ENCODE data around the gene NOS1. TPM values are rescaled to one million over a fixed set of nuclear protein-coding genes. Genes with fewer than 3 reads are reported as not detected.

Gene NOS1
- total RNA-seq, 2 experiments from 2014 or later: not detected

DNA sequence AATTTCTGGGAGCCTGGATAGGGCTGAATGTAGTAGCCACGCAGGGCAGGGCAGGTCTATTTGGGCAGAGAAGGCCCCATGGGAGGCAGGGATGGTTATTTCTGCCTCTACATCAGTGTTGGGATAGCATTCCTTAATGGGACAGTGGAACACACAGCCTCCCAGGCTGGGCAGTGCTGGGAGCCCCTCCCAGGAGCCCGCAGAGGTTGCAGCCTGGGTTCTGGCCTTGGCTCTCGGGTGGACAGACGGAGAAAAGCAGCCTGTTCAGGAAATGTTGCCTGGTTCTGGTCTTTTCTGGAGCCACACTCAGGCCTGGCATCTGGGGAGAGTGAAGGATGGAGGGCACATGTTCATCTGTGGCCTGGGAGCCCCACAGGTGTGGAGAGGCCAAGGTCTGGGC lies 479 bp upstream of the NOS1 start:
- CTCF ChIA-PET: no interaction called here
- H3K36me3 Mint-ChIP-seq: no peaks in the 10 kb centered on the region
- H3K4me3 Mint-ChIP-seq: no peak overlapping the region
- H3K27ac Mint-ChIP-seq: no peak overlapping the region
- no peaks in the 10 kb centered on the region for H3K4me1 Mint-ChIP-seq (ENCODE audit: low read depth)
- H3K9me3 Mint-ChIP-seq: no peaks in the 10 kb centered on the region
- H3K27me3 Mint-ChIP-seq: peaks cover 30% of the 10 kb centered on the region
- no peak for DNase-seq
- intact Hi-C loops (cut with micrococcal nuclease): loop anchor here (10.0 kb wide), 1 partner anchor 127 kb away; no protein-coding TSS in a partner anchor
- POLR2A ChIA-PET: no interaction called here

DNA sequence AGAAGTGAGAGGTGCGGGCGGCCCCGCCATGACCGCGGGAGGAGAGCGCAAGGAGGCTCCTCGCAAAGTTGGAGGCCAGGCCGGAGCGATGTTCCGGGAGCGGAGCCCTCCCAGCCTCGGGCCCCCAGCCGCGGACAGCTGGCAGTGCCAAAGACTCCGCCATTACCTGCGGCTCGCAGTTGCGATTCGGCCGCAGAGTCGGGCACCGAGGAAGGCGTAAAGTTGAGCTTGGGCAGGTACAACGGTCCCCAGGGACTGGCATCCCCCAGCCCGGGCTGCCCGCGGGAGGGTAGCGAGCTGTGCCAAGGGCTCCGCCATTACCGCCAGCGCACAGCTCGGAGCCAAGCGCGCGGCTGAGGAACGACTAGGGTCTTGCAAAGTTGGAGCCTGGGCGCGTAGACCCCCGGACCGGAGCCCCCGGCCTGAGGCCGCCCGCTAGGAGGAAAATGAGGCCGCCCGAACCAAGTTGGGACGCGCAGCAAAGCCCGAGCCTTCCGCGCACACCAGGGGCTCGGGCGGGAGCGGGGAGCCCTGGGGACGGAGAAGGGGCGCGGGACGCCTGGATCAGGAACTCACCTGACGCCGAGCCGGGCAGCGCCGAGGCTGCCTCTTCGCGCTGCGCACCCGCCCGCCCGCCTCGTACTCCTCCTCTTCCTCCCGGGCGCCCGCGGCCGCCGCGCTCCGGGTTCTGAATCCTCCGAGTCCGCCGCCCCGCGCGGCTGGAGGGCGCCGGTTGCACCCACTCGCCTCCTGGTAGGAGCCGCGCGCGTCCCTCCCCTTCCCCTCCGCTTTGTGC lies 677 bp downstream of the NOS1 start:
- Mint-ChIP-seq H3K36me3 (no peaks in the 10 kb centered on the region), H3K27ac (no peak overlapping the region), H3K4me3 (no peak overlapping the region), H3K27me3 (peaks cover 30% of the 10 kb centered on the region), H3K4me1 (ENCODE audit: low read depth) (no peaks in the 10 kb centered on the region), H3K9me3 (no peaks in the 10 kb centered on the region)
- ChIA-PET POLR2A (no interaction called here), CTCF (no interaction called here)
- no peak for DNase-seq
- intact Hi-C loops (cut with micrococcal nuclease): loop anchor here (10.0 kb wide), 1 partner anchor 126 kb away; no protein-coding TSS in a partner anchor

DNA sequence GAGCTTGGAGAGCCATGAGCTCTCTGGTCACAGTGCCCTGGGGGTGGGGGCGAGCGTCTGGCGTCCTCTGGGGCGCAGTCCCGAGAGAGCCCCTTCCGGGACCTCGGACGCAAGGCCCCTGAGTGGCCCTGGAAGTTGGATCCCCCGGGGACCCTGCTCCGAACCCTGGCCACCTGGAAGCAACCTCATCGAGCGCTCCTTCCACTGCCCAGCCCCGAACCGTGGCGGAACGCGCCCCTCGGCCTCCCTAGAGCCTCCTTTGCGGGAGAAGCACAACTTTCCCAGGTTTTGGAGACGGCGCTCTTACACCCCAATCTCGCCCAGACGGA lies 1.2 kb downstream of the NOS1 start:
- no peaks in the 10 kb centered on the region for H3K36me3 Mint-ChIP-seq
- no peak for DNase-seq
- H3K4me1 Mint-ChIP-seq (ENCODE audit: low read depth): no peaks in the 10 kb centered on the region
- POLR2A ChIA-PET: no interaction called here
- H3K27ac Mint-ChIP-seq: no peak overlapping the region
- H3K4me3 Mint-ChIP-seq: no peak overlapping the region
- CTCF ChIA-PET: no interaction called here
- intact Hi-C loops (cut with micrococcal nuclease): loop anchor here (10.0 kb wide), 1 partner anchor 125 kb away; no protein-coding TSS in a partner anchor
- H3K9me3 Mint-ChIP-seq: no peaks in the 10 kb centered on the region
- H3K27me3 Mint-ChIP-seq: peaks cover 30% of the 10 kb centered on the region

DNA sequence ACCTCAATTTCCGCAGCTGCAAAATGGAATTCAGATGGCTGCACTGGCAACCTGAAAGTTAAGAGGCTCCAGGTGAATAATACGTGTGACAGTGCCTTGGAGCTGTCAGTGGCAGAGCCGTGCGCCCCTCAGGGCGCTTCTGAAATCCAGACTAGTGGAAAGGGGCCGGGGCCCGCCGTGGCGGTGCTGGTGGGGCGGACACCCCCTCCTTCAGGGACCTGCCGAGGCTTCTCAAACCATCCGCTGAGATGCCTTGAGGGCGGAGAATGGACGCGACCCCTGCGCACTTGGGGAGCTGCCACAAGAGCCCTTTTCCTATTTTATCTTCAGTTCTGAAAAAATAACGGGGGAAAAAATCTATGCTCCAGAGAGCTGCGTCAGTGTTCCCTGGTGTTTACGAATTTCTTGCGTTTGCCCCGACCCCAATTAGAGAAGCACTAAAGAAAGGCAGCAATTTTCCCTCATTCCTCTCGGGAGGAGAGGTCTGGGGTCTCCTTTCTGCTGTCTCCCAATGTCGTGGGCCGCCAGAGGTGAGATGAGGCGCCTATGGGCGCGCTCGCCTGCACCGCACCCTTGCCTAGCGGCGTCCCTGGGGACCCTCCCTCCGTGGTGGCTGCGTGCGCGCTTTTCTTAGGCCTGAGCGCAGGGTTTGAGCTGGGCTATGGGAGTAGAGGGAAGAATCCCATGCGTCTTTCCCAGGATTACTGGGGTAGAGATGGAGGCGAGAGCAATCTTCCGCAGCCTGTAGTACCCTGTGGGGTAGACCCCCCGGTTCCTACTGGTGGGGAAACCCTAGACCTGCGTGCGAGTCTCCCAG lies 2.2 kb downstream of the NOS1 start:
- H3K9me3 Mint-ChIP-seq: no peaks in the 10 kb centered on the region
- intact Hi-C loops (cut with micrococcal nuclease): no loop called here
- H3K36me3 Mint-ChIP-seq: no peaks in the 10 kb centered on the region
- no peak for DNase-seq
- H3K27ac Mint-ChIP-seq: no peak overlapping the region
- ChIA-PET CTCF (no interaction called here), POLR2A (no interaction called here)
- no peaks in the 10 kb centered on the region for H3K4me1 Mint-ChIP-seq (ENCODE audit: low read depth)
- H3K27me3 Mint-ChIP-seq: peaks cover 30% of the 10 kb centered on the region
- H3K4me3 Mint-ChIP-seq: no peak overlapping the region

DNA sequence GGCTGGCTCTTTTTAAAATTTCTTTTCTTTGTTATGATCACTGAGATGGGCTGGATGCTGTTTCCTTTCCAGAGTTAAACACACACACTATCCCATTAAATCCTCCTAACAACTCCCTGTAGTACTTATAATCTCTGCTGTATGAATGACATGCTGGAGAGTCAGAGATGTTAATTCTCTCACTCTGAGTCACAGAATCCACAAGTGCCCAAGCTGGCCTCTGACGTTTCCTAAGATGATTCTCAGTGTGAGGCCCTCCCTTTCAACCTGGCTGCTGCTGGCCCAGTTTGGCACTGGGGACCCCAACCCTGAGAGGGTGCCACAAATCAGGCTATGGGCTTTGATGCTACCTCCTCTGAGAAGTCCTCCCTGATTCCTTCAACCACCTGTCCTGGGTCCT lies 5.4 kb downstream of the NOS1 start:
- peaks cover 13% of the 10 kb centered on the region for H3K27me3 Mint-ChIP-seq
- H3K9me3 Mint-ChIP-seq: no peaks in the 10 kb centered on the region
- POLR2A ChIA-PET: no interaction called here
- DNase-seq: no peak
- H3K36me3 Mint-ChIP-seq: no peaks in the 10 kb centered on the region
- intact Hi-C loops (cut with micrococcal nuclease): no loop called here
- H3K27ac Mint-ChIP-seq: no peak overlapping the region
- H3K4me1 Mint-ChIP-seq (ENCODE audit: low read depth): no peaks in the 10 kb centered on the region
- CTCF ChIA-PET: no interaction called here
- H3K4me3 Mint-ChIP-seq: no peak overlapping the region

DNA sequence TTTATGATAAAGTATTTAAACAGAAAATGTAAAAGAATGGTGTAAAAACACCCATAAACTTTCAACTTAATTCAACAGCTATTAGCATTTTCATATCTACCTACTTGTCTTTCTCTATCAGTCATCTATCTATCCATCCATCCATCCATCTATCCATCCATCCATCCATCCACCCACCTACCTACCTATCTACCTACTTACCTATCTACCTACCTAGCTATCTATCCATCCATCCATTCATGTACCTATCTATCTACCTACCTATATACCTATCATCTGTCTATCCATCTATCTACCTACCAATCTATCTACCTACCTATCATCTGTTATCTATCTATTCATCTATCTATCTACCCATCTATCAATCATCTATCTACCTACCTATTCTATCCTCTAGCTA lies 8.5 kb downstream of the NOS1 start:
- Mint-ChIP-seq H3K36me3 (no peaks in the 10 kb centered on the region), H3K9me3 (no peaks in the 10 kb centered on the region), H3K4me3 (no peak overlapping the region), H3K27ac (no peak overlapping the region), H3K4me1 (ENCODE audit: low read depth) (no peaks in the 10 kb centered on the region), H3K27me3 (no peaks in the 10 kb centered on the region)
- ChIA-PET POLR2A (no interaction called here), CTCF (interaction anchor here (1.5 kb wide), 1 partner anchor 14 kb away, joined by 8 read pairs; no protein-coding TSS in a partner anchor)
- intact Hi-C loops (cut with micrococcal nuclease): no loop called here
- no peak for DNase-seq

DNA sequence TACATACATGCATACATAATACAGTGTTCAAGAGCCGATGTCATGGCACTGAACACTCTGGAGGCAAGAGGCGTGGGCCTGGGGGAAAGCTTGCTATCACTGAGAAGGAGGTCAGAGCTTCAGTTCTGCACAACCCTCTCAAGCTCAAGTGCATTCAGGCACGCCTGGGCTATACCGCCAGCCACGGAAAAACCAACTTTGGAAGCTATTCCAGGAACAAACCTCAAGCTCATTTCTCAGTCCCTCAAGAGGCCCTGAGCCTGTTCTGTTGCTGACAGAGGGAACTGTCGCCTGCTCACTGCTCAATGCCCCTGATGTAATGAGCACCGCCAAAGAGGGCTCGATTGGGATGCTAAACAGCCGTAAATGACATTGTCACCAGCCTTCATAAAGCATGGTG lies 9.2 kb downstream of the NOS1 start:
- H3K27me3 Mint-ChIP-seq: no peaks in the 10 kb centered on the region
- POLR2A ChIA-PET: no interaction called here
- CTCF ChIA-PET: interaction anchor here (1.5 kb wide), 1 partner anchor 15 kb away, joined by 8 read pairs; no protein-coding TSS in a partner anchor
- no peak overlapping the region for H3K4me3 Mint-ChIP-seq
- H3K4me1 Mint-ChIP-seq (ENCODE audit: low read depth): no peaks in the 10 kb centered on the region
- no peaks in the 10 kb centered on the region for H3K9me3 Mint-ChIP-seq
- DNase-seq: no peak
- no peak overlapping the region for H3K27ac Mint-ChIP-seq
- H3K36me3 Mint-ChIP-seq: no peaks in the 10 kb centered on the region
- intact Hi-C loops (cut with micrococcal nuclease): no loop called here

DNA sequence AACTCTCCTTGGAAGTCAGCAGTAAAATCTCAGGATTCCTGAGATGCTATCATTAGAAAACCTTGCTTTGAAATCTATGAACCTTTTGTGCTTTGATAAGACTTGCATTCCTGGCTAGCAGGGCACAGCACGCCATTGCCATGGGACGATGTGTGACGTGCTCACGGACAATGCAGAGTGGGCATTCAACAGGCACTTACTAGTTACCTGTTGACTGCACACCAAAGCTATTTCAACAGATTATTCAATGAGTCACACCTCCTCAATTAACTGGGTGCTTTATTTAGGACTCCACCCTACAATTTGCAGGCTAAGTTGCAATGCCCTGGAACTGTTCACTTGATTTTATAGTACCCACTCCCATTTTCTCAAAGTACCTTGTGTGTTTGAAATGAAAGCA lies 11.3 kb downstream of the NOS1 start:
- Mint-ChIP-seq H3K9me3 (no peaks in the 10 kb centered on the region), H3K36me3 (no peaks in the 10 kb centered on the region), H3K4me3 (no peak overlapping the region), H3K27me3 (no peaks in the 10 kb centered on the region), H3K27ac (no peak overlapping the region), H3K4me1 (ENCODE audit: low read depth) (no peaks in the 10 kb centered on the region)
- intact Hi-C loops (cut with micrococcal nuclease): no loop called here
- DNase-seq: no peak
- ChIA-PET POLR2A (no interaction called here), CTCF (no interaction called here)

DNA sequence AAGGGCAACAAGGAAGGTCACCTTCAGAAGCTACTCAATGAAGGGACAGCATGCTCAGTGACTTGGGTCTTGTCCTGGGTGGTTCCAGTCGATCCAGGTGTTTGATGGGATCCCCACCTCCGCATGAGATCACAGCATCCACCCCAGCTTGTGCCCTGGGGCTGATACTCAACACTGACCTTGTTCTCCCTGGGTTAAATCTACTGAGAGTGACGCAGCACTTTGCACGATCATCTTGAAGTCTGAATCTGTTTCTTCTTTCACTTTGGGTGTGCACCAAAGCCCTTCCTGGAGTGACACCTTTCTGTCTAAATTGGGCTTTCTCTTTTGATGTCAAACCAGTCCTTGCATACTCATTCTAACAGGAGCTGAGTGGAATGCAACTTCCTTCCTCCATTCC lies 13.8 kb downstream of the NOS1 start:
- Mint-ChIP-seq H3K27ac (no peak overlapping the region), H3K4me1 (ENCODE audit: low read depth) (no peaks in the 10 kb centered on the region), H3K4me3 (no peak overlapping the region), H3K36me3 (no peaks in the 10 kb centered on the region), H3K27me3 (no peaks in the 10 kb centered on the region), H3K9me3 (no peaks in the 10 kb centered on the region)
- POLR2A ChIA-PET: no interaction called here
- intact Hi-C loops (cut with micrococcal nuclease): no loop called here
- DNase-seq: no peak
- CTCF ChIA-PET: no interaction called here

DNA sequence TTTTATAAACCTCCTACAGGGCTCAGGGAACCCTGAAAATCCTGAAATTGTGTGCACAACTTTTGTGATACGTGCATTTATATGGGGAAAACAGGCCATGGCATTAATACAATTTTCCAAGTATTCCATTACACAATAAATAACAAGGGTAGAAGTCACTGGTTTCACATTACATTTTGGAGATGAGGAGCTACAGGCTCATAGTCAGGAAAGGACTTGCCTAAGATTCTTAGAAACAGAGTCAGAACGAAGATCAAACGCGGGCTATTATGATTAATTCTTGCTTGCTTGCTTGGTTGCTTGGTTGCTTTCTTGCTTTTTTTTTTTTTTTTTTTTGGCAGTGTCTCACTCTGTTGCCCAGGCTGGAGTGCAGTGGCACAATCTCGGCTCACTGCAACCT lies 16.7 kb downstream of the NOS1 start:
- Mint-ChIP-seq H3K9me3 (no peaks in the 10 kb centered on the region), H3K27me3 (peaks cover 7% of the 10 kb centered on the region), H3K36me3 (no peaks in the 10 kb centered on the region), H3K4me1 (ENCODE audit: low read depth) (no peaks in the 10 kb centered on the region), H3K27ac (no peak overlapping the region), H3K4me3 (no peak overlapping the region)
- CTCF ChIA-PET: no interaction called here
- intact Hi-C loops (cut with micrococcal nuclease): no loop called here
- DNase-seq: no peak
- POLR2A ChIA-PET: no interaction called here

DNA sequence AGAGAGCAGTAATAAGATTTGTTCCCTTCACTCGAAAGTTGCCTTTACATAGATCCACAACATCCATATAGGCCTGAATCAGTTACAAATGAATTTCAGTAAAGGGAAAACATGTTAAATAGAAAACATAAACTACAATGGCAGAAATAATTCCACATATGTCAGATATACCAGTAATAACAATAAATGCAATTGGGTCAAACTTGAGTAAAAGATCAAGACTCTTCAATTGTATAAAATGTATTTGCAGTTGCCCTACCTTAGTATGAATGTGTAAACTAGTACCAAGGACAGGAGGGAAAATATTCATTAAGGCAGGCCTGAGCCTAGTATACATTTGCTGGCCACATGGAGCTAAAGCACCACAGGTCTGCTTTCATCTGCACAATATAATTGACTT lies 17.6 kb downstream of the NOS1 start:
- peaks cover 7% of the 10 kb centered on the region for H3K27me3 Mint-ChIP-seq
- CTCF ChIA-PET: no interaction called here
- POLR2A ChIA-PET: no interaction called here

DNA sequence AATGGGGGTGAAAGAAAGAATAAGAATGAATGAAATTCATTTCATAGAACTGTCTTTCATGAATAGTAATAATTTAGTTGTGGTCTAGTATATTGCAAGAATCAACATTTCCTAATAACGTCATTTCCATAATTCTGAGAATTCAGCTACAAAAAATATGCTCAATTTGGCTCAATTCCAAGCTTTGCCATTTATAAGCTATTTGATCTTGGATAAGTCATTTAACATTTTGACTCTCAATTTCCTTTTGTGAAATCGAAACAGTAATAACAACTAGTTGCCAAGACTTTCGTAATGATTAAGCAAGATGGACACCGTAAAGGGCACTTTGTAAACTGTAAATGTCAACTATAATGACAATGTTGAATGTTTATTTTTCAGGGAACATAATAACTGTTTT lies 18.1 kb downstream of the NOS1 start:
- no peak overlapping the region for H3K4me3 Mint-ChIP-seq
- ChIA-PET POLR2A (no interaction called here), CTCF (no interaction called here)
- no peak for DNase-seq
- no peaks in the 10 kb centered on the region for H3K9me3 Mint-ChIP-seq
- no peaks in the 10 kb centered on the region for H3K4me1 Mint-ChIP-seq (ENCODE audit: low read depth)
- intact Hi-C loops (cut with micrococcal nuclease): no loop called here
- no peak overlapping the region for H3K27ac Mint-ChIP-seq
- peaks cover 7% of the 10 kb centered on the region for H3K27me3 Mint-ChIP-seq
- H3K36me3 Mint-ChIP-seq: no peaks in the 10 kb centered on the region

More for the DNA sequence above, 17.6 kb downstream of the NOS1 start:
- no peaks in the 10 kb centered on the region for H3K4me1 Mint-ChIP-seq (ENCODE audit: low read depth)
- no peaks in the 10 kb centered on the region for H3K9me3 Mint-ChIP-seq
- no peak overlapping the region for H3K4me3 Mint-ChIP-seq
- DNase-seq: no peak
- H3K27ac Mint-ChIP-seq: no peak overlapping the region
- intact Hi-C loops (cut with micrococcal nuclease): no loop called here
- no peaks in the 10 kb centered on the region for H3K36me3 Mint-ChIP-seq

DNA sequence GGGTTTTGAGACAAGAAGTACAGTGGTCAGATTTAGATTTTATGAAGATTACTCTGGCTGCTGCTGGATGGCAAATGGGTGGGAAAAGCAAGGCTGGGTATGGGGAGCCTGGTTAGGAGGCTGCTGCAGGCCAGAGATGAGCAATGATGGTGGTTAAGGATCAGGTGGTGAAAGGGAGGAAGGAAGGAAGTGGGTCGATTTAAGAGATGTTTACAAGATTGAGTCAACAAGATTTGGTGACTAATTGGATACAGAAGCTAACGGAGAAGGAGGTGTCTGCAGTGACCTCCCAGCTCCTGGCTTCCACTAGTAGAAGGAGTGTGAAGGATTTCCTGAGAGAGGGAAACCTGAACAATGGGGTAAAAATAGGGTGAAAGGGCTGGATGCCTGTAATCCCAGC lies 18.7 kb downstream of the NOS1 start:
- no peak for DNase-seq
- no peaks in the 10 kb centered on the region for H3K9me3 Mint-ChIP-seq
- no peak overlapping the region for H3K27ac Mint-ChIP-seq
- ChIA-PET CTCF (no interaction called here), POLR2A (no interaction called here)
- intact Hi-C loops (cut with micrococcal nuclease): no loop called here
- no peaks in the 10 kb centered on the region for H3K4me1 Mint-ChIP-seq (ENCODE audit: low read depth)
- no peaks in the 10 kb centered on the region for H3K36me3 Mint-ChIP-seq
- peaks cover 8% of the 10 kb centered on the region for H3K27me3 Mint-ChIP-seq
- H3K4me3 Mint-ChIP-seq: no peak overlapping the region
